Psoas muscle (tissue), 8 donors: ENCODE data around the gene CCDC141. TPM values are rescaled to one million over a fixed set of nuclear protein-coding genes. Genes with fewer than 3 reads are reported as not detected.
"Not testable (repeated sequence)": the region's sequence is repeated elsewhere in the genome, so short reads cannot be mapped to it uniquely, and the experiment has no call there.

Experiments
- ATAC-seq, 4 donors: fragments of 200-7000 bp; cut with Tn5 transposase; one replicate each; pipeline ENCODE4 v1.9.1; 2020; ENCODE audit warnings: moderate library complexity in 3 of 4, mild to moderate bottlenecking in 2 of 4
- DNase-seq, 2 donors: peaks; one replicate each; pipeline ENCODE4 v3.0.0-alpha.2; 2020
- H3K27ac ChIP-seq: fragments of 200-600 bp; one replicate; pipeline ENCODE4 v1.8.0; 2022
- H3K27me3 ChIP-seq, 3 donors: fragments of 200-600 bp in 1 of 3; one replicate each; pipeline versions ENCODE4 v1.6.1 to v1.8.0; 2013 to 2022; ENCODE audit warnings: low read length in 2 of 3, mild to moderate bottlenecking in 2 of 3, moderate library complexity in 1 of 3; ENCODE audit not compliant: insufficient read depth in 3 of 3
- H3K36me3 ChIP-seq, 2 donors: fragments of 200-600 bp in 1 of 2; one replicate each; pipeline versions ENCODE4 v1.6.1 to v1.8.0; 2013 to 2022; ENCODE audit warnings: low read depth in 1 of 2, mild to moderate bottlenecking in 1 of 2, moderate library complexity in 1 of 2; ENCODE audit not compliant: insufficient read depth in 1 of 2
- H3K4me1 ChIP-seq: fragments of 200-600 bp; one replicate; pipeline ENCODE4 v1.8.0; 2022
- H3K4me3 ChIP-seq: fragments of 200-600 bp; one replicate; pipeline ENCODE4 v1.8.0; 2022; ENCODE audit warnings: mild to moderate bottlenecking
- H3K9me3 ChIP-seq: fragments of 200-600 bp; one replicate; pipeline ENCODE4 v1.8.0; 2022
- CTCF ChIP-seq: fragments of 200-600 bp; IDR thresholded peaks from one replicate; pipeline ENCODE4 v1.8.0; 2022; ENCODE audit warnings: antibody characterized with exemption
- WGBS, 3 donors: extraction: QIAGEN DNeasy Blood & Tissue Kit; methylation state at CpG; one replicate each; pipeline versions ENCODE4 v1.1.6 to v1.1.7; 2013; 5-methylcytosine and 5-hydroxymethylcytosine counted together
- intact Hi-C, 2 donors: fragments of 100-400 bp; cut with DNase I; formaldehyde crosslinking; loops; one replicate each; pipeline versions ENCODE4 v1.11.0 to v1.14.2; 2022
- polyA plus RNA-seq, 3 donors: library from polyadenylated mRNA; stranded (reverse); fragments of 200-250 nt; gene quantifications; one replicate each; pipeline ENCODE4 v1.2.3, GENCODE V29; 2013
- total RNA-seq, 4 donors: library from RNA; stranded (reverse); fragmentation: NEBNext Ultra II Directional in 2 of 4; extraction: Animal tissue kit (Norgen Biotek cat#: 25700) in 2 of 4; gene quantifications; one replicate each; pipeline versions ENCODE4 v1.2.1 to v1.2.4, GENCODE V29; 2021 to 2023
- donor health status: healthy with polysubstance abuse.
- donor health status: DM: no; HTN: no; CAD: no; lungs with moderate emphysema.
- donor health status: Bipolar disorder and iron deficiency.
- donor health status: healthy.
- donor health status: DM: yes; HTN: yes; CAD: no.
- donor health status: DM: no; HTN: no; CAD: no.
- donor health status: DM: no; HTN: no; CAD: no.
- donor health status: DM: yes; HTN: yes; CAD: no.

CCDC141 gene
- total and polyA plus RNA-seq, 7 donors = 0.82 to 14.9 (median 5.9) TPM

- WGBS, 3 donors = 78 to 93% (median 88%) methylated on average over 3 of the region's 3 CpGs
- no peak for ATAC-seq
- intact Hi-C loops = no loop called here
Measured at GRCh38 chr2:179096090-179096489, 46.2 kb upstream of the CCDC141 start.

DNA sequence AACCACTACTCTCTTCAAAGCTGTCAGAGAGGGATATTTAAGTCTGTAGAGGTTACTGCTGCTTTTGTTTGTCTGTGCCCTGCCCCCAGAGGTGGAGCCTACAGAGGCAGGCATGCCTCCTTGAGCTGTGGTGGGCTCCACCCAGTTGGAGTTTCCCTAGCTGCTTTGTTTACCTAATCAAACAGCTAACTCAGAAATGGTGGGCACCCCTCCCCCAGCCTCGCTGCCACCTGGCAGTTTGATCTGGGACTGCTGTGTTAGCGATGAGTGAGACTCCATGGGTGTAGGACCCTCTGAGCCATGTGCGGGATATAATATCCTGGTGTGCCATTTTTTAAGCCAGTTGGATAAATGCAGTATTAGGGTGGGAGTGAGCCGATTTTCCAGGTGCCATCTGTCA is 43.0 kb upstream of the CCDC141 start:
- H3K36me3 ChIP-seq, H3K4me3 ChIP-seq, intact Hi-C loops, H3K27me3 ChIP-seq, ATAC-seq, H3K4me1 ChIP-seq, H3K27ac ChIP-seq, DNase-seq, H3K9me3 ChIP-seq: not testable (repeated sequence)
- WGBS, 3 donors = 92 to 97% (median 93%) methylated on average over 4 of the region's 4 CpGs

More at GRCh38 chr2:179096090-179096489, 46.2 kb upstream of the CCDC141 start:
- no peak for DNase-seq
- Histone ChIP-seq H3K27ac (no peak overlapping the region), H3K4me1 (no peaks in the 10 kb centered on the region), H3K4me3 (no peak overlapping the region), H3K36me3 (no peaks in the 10 kb centered on the region), H3K27me3 (no peaks in the 10 kb centered on the region), H3K9me3 (no peaks in the 10 kb centered on the region)
- no peak for TF ChIP-seq CTCF

GRCh38 chr2:179082697-179083096 is 32.8 kb upstream of the CCDC141 start:
- ATAC-seq (no peak), DNase-seq (no peak)
- Histone ChIP-seq H3K27ac (no peak overlapping the region), H3K4me1 (peaks cover 5% of the 10 kb centered on the region), H3K27me3 (no peaks in the 10 kb centered on the region), H3K9me3 (peaks cover 10% of the 10 kb centered on the region), H3K36me3 (no peaks in the 10 kb centered on the region), H3K4me3 (no peak overlapping the region)
- WGBS, 3 donors = 69 to 97% (median 93%) methylated on average over 2 of the region's 2 CpGs
- no peak for TF ChIP-seq CTCF
- intact Hi-C loops = no loop called here

DNA sequence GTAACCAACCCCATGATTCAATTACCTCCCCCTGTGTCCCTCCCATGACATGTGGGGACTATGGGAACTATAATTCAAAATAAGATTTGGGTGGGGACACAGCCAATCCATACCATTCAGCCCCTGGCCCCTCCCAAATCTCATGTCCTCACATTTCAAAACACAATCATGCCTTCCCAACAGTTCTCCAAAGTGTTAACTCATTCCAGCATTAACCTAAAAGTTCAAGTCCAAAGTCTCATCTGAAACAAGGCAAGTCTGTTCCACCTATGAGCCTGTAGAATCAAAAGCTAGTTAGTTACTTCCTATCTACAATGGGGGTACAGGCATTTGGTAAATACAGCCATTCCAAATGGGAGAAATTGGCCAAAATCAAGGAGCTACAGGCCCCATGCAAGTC is 32.0 kb upstream of the CCDC141 start:
- H3K4me1 ChIP-seq = peaks cover 5% of the 10 kb centered on the region
- TF ChIP-seq CTCF = no peak
- no peak for DNase-seq

GRCh38 chr2:179072527-179072926 is 22.6 kb upstream of the CCDC141 start:
- Histone ChIP-seq H3K27me3 (peaks cover 0 to 2% (median 0%) of the 10 kb centered on the region in 3 donors), H3K4me3 (no peak overlapping the region), H3K4me1 (no peaks in the 10 kb centered on the region), H3K27ac (no peak overlapping the region), H3K9me3 (no peaks in the 10 kb centered on the region), H3K36me3 (no peaks in the 10 kb centered on the region)
- DNase-seq = no peak
- WGBS, 3 donors = 68 to 79% (median 71%) methylated on average over 3 of the region's 3 CpGs
- no peak for ATAC-seq
- no peak for TF ChIP-seq CTCF
- intact Hi-C loops = no loop called here

More for the DNA sequence above, 32.0 kb upstream of the CCDC141 start:
- no peak for ATAC-seq
- Histone ChIP-seq H3K4me3 (no peak overlapping the region), H3K36me3 (no peaks in the 10 kb centered on the region), H3K9me3 (peaks cover 10% of the 10 kb centered on the region), H3K27ac (no peak overlapping the region), H3K27me3 (no peaks in the 10 kb centered on the region)
- intact Hi-C loops = no loop called here
